ENCODE data around the gene TREM1.

GRCh38 chr6:41277605-41278004, 8.9 kb downstream of the TREM1 start:
- TF ChIP-seq CTCF (conservative IDR thresholded peaks at IDR 0.05; ENCODE audit: low read length) (no peak), EZH2phosphoT487 (IDR thresholded peaks at IDR 0.05; ENCODE audit: borderline replicate concordance, low read depth, low read length) (no peak)
